NCI-H82 (cell line): Measurements from ENCODE around the gene MRPS18A.
"Not testable (repeated sequence)": the region's sequence is repeated elsewhere in the genome, so short reads cannot be mapped to it uniquely, and the experiment has no call there.

Source experiments
- DNase-seq: peaks from one replicate; lab custom pipeline; 2025; lab: John Stamatoyannopoulos, UW

The MRPS18A gene

DNA sequence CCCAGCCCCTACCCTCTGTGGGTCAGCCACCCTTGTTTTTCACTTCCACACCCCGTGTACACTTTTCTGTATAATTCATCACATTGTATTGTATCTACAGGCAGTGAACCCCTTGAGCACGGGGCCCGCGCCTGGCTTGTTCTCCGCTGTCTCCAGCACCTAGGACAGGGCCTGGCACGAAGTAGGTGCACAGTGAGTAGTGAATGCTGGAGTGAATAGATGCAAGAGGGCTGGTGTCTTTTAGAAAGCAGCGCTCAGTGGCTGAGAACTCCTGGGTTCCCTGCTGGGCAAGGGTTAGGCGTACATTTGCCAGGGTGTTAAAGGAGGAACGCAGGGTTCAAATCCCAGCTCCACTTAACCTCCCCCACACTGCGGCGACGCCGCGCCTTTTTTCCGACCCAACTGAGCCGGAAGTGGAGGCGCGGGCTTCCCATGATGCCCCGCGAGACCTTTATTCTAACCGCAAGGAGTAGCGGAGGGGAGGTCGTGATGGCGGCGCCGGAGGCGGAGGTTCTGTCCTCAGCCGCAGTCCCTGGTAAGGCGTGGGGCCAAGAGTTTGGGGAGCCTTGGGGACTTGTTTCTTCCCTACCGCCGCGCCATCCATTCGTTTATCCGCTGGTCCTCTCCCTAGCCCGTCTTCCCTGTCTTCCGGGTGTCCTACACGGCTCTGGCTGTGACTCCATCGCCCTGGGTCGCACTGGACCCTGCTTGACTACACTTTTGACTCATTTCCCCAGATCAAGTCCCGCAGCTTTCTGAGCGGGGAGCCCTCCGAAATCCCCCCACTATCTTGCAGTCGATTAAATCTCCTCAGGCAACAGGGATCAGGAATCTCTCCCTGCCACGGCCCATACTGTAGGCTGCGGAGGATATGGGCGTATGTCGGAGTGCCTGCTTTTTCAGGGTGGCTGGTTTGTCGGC, 51.9 kb downstream of the MRPS18A start, which contains the start of gene MAD2L1BP:
TSS of gene MAD2L1BP (plus strand) at position 454 of the 921 bp plus-strand sequence. CDS start at position 490, 36 bp downstream.
- DNase-seq = peak; percentile 94

DNA sequence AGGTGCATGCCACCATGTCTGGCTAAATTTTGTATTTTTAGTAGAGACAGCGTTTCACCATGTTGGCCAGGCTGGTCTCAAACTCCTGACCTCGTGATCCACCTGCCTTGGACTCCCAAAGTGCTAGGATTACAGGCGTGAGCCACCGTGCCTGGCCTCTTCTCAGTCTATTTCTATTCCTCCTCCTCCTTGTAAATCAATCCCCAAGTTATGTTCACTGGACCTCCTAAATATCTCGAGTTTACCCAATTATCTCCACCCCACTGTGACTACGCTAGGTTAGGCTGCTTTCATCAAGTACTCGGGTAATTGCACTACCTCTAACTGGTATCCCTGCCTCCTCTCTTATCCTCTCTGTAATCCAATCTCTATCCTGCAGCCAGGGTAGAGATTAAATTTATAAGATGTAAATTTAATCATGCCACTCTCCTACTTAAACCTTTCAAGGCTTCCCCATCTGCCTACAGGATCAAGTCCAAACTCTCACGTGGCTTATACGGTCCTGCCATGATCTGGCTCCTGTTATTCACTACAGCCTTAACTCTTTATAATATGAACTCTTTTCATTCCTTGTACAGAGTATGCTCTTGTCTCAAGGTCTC, 52.8 kb downstream of the MRPS18A start:
- DNase-seq = peak; percentile 99

- DNase-seq = not testable (repeated sequence)
Observed at GRCh38 chr6:43633002-43633401, 54.6 kb downstream of the MRPS18A start.

DNA sequence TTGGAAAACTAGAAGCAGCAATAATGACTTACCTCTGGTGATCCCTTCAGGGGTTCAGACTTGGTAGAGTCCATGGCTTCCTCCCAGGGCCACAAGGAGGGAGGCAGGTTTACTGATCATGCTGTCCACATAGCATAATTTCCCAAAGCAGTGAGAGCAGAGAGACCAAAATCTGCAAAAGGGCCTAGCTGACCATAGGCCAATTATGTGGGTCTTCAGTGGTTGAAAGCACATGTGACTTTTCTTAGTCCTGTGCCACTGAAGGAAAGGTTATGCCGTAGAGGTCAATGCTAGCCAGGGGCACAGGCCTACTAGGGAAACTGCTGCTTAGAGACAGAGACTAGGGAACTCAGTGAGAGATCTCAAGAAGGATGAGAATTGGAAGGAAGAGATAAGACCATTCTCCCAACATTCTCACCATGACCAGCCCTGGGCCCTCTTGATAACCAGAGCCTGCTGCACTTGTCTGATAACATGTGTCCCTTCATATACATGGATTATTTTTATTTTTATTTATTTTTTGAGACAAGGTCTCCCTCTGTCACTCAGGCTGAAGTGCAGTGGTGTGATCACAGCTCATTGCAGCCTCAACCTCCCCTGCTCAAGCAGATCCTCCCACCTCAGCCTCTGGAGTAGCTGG, 56.5 kb downstream of the MRPS18A start:
- DNase-seq = no peak

DNA sequence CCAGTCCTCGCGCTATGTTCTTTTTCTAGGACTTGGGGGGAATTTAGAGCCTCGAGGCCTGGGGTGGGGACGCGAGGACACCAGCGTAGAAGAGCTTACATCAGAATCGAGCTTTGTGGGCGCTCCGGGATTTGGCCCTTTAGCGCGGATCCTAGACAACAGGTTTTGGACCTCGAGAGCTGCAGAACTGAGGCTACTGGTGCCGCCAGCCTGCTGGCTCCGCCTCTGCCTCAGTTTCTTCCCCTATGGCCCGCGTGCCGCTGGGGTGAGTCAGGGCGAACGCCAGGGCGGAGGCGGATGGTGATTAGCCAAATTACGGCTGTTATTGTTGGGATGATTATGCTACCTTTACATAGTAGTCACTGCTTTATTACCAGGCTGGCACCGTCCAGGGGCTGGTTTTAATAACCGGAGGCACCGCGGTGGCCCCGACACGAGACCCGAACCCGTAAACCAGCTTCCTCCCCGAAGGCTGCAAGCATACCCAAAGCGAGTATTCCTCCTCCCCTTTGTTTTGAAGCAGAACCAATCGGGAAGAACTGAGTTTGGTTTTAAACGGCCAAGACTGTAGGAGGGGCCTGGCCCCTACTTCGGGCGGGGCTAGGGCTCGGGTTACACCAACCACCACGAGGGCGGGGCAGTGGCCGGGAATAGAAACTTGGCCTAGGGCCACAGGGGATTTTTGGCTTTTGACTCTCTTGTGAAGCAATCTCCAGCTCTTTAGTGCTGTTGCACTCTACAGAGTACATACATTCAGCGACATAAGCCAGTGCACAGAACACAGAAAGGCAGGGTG, 57.9 kb downstream of the MRPS18A start:
- DNase-seq = peak; percentile 100

DNA sequence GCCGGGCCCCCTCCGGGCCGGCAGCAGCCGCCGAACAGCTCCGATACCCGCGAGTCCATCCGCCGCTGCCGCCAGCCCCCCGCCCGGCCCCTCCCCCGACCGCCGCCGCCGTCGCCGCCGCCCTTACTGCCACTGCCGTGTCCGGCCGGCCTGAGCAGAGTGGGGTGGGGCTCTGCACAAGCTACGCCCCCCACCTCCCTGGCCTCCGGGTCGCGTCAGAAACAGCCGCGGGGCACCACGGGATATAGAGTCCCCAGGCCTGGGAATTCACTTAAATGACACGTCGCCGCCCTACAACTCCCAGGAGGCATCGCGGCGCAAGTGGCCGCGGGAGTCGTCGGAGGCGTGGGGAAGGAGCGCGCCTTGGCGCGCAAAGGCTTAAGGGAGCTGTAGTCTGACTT, 58.5 kb downstream of the MRPS18A start, which contains the start of gene GTPBP2:
TSS of gene GTPBP2 (minus strand) at position 161 of the 401 bp plus-strand sequence. CDS start at position 59, 102 bp downstream.
- peak; percentile 100 for DNase-seq

GRCh38 chr6:43628393-43629103, 59.0 kb downstream of the MRPS18A start:
- DNase-seq = peak; percentile 85

GRCh38 chr6:43627008-43627825, 60.4 kb downstream of the MRPS18A start:
- DNase-seq = no peak

- no peak for DNase-seq
Observed at GRCh38 chr6:43625393-43625992, 62.1 kb downstream of the MRPS18A start.

DNA sequence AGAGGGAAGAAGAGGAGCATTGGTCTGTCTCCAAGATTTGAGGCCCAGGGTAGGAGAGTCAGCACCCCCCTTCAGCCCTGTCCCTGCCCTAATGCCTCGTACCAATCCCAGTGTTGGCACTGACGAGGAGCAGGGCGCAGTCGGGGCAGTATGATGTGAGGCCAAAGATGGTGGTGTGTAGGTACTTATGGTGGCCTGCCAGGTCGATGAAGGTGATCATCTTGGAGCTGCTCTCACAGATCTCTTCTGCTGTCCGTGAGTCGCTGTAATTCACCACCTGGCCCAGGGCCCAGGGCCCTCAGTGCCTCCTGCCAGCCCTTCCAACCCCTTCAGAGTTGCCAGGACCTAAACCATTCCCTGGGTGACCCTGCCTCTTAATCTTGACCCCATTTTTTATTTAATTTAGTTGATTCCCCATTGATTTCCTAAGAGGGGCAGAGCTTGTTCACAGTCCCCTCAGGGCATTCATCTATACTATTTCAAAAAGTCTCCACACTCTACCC, 62.8 kb downstream of the MRPS18A start:
- no peak for DNase-seq

DNA sequence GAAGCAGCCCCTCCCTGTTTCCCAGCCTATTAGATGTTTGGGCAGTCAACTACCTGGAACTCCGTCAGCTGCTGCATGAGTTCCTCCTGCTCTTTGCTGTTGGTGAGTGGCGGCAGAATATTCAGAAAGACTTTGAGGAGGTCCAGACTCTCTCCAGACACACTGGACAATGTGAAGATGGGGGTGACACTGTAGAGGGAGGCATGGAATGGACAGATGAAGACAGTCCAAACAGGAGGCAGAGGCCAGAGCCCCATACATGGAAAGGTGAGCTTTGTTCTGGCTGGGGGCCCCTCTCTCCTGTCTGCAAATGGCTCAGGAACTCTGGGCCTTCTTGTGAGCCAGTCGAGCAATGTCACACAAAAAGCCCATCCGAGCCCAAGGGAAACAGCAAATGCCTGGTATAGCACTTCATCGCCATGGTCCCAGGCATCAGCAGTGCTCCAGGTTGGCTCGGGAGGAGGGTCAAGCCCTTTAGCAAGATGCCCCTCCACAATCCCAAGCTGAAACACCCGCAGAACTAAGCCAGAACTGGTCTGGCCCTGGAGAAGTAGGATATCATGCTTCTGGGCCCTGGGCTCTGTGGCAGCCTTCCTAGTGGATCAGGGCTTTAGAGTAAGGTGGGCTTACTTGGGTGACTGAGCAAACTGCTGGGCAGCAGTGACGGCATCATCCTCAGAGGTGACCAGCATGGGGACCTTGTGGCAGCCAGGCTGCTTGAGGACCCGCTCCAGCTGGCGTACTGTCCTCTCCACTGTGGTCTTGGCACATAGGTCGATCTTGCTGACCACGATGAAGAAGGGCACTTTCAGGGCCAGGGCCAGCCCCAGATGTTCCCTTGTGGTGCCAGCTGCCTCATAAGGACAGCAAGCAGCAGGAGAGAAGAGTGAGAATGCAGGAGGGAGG, 63.5 kb downstream of the MRPS18A start:
- no peak for DNase-seq

DNA sequence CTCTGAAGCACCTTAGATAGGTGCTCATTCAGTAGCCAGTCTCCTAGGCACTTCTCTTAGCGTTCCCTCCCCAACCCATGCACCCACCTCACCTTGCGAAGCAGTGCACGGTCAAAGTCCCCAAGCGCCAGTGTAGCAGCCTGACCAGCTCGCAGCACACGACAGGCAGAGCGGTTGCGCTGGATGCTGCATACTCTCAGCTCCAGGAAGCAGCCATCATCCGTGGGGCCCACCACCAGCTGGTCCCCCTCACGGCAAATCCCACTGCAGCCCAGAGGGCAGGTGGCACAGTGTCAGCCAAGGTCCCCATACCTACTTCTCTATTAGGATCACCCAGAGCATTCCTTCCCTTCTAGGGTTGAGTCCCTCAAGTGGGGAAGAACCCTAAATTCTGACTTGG, 65.0 kb downstream of the MRPS18A start:
- DNase-seq = no peak

GRCh38 chr6:43621836-43622180, 65.8 kb downstream of the MRPS18A start:
- no peak for DNase-seq
